GM20000 (cell line): Measurements from ENCODE around the gene CNPY2.
"Not testable (repeated sequence)": the region's sequence is repeated elsewhere in the genome, so short reads cannot be mapped to it uniquely, and the experiment has no call there.

Experiments
- DNase-seq: peaks from one replicate; pipeline ENCODE4 v3.0.0; 2012; ENCODE audit warnings: low spot score
- TF ChIP-seq, protein P1 (sequence below): IDR thresholded peaks from 2 replicates; pipeline ENCODE4 v1.5.1; 2012; ENCODE audit warnings: mild to moderate bottlenecking, control low read depth; ENCODE audit errors: extremely low read depth, missing control alignments

CNPY2 gene

DNA sequence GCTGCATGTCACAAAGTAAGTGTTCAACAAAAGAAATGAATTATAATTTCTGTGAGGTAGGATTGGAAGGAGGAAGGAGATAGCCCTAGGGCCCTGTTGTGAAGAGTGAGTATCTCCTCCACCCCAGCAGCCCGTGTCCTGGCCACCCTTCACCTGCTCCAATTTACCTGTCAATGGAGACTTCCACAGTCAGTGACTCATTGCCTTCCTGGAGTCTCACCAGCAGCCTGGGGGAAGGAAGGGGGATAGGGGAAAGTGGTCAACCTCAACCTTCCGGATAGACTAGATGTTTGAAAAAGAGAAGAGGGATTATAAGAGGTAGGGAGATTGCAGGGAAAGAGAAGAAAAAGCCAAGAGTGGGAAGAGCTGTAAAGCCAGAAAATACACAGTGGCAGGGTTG lies 34.9 kb upstream of the CNPY2 start:
- TF ChIP-seq, protein P1, sequence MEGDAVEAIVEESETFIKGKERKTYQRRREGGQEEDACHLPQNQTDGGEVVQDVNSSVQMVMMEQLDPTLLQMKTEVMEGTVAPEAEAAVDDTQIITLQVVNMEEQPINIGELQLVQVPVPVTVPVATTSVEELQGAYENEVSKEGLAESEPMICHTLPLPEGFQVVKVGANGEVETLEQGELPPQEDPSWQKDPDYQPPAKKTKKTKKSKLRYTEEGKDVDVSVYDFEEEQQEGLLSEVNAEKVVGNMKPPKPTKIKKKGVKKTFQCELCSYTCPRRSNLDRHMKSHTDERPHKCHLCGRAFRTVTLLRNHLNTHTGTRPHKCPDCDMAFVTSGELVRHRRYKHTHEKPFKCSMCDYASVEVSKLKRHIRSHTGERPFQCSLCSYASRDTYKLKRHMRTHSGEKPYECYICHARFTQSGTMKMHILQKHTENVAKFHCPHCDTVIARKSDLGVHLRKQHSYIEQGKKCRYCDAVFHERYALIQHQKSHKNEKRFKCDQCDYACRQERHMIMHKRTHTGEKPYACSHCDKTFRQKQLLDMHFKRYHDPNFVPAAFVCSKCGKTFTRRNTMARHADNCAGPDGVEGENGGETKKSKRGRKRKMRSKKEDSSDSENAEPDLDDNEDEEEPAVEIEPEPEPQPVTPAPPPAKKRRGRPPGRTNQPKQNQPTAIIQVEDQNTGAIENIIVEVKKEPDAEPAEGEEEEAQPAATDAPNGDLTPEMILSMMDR: no peak
- DNase-seq: no peak

DNA sequence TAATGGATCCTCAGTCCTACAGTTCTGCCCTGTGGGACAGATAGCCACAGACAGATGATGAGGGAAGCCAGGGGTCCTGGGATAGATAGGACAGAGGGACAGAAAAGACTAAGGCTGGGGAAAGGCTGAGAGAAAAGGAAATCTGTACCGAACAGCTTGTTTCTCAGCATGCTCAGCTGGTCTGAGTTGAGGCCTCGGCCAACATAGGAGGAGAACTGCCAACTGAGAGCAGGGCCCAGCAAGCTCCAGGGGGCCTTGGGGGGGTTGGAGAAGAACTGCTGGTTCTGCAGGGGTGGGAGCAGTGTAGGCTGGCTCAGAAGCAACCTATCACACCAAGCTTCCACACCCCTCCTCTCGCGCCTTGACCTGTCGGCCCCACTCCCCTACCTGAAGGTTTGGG lies 33.0 kb upstream of the CNPY2 start:
- DNase-seq: no peak
- TF ChIP-seq, protein P1: no peak

DNA sequence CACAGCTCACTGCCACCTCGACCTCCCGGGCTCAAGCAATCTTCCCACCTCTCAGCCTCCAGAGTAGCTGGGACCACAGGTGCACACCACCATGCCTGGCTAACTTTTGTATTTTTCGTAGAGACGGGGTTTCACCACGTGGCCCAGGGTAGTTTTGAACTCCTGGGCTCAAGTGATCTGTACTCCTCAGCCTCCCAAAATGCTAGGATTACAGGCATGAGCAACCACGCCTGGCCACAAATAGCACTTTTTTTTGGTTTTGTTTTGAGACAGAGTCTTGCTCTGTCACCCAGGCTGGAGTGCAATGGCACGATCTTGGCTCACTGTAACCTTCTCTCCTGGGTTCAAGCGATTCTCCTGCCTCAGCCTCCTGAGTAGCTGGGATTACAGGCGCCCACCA lies 31.5 kb upstream of the CNPY2 start:
- not testable (repeated sequence) for DNase-seq

GRCh38 chr12:56346675-56347074 lies 30.9 kb upstream of the CNPY2 start:
- TF ChIP-seq, protein P1: no peak
- no peak for DNase-seq

DNA sequence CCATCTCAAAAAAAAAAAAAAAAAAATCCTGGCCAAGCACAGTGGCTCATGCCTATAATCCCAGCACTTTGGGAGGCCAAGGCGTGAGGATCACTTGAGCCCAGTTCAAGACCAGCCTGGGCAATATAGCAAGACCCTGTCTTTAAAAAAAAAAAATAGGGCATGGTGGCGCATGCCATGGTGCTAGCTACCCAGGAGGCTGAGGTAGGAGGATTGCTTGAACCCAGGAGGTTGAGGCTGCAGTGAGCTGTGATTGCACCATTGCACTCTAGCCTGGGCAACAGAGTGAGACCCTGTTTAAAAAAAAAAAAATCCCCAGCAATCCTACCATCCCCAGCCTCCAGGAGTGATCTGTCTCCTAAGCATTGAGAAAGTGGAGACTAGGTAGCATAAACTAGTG lies 26.5 kb upstream of the CNPY2 start:
- not testable (repeated sequence) for DNase-seq

DNA sequence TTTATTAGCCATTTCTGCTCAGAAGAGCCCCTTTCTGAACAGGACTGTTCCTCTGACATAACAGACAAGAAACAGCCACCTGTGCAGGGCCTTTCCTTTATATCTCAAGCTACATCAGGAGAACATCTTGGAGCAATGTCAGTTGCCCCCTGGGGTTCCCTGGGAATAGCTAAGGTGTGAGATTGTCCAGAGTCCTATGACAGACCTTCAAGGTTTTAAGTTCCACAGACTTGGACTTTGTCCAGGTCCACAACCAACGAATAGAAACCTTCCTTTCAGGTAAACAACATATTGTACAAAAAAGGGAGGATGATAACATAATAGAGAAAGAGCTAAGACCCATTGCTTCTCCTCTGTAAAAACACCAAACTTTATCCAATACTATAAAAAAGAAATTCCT lies 25.8 kb upstream of the CNPY2 start:
- TF ChIP-seq, protein P1: no peak

GRCh38 chr12:56339158-56339422 lies 23.3 kb upstream of the CNPY2 start:
- TF ChIP-seq, protein P1: no peak
- no peak for DNase-seq

More for the DNA sequence above, 25.8 kb upstream of the CNPY2 start:
- no peak for DNase-seq

DNA sequence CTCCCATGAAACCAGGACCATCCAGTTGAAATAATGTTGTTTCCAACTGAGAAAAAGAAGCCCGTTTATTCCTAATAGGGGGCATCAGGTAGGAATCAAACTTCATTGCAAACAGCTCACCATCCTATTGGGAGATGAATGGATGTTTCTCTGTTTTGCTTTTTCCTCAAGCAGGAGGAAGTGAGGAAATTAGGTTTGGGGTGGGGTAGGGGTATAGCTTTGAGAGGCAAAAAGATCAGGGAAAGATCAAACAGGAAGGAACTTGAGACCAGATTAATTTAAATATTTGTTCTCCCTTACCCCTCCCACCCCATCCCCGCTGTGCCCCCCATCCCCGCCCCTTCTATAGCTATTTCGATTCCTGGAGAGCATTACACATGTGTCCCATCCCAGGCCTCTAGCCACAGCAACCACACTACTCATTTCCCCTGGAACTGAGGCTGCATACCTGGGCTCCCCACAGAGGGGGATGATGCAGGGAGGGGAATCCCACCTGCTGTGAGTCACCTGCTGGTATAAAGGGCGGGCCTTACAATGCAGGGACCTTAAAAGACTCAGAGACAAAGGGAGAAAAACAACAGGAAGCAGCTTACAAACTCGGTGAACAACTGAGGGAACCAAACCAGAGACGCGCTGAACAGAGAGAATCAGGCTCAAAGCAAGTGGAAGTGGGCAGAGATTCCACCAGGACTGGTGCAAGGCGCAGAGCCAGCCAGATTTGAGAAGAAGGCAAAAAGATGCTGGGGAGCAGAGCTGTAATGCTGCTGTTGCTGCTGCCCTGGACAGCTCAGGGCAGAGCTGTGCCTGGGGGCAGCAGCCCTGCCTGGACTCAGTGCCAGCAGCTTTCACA lies 22.7 kb upstream of the CNPY2 start, which contains the start of gene IL23A:
IL23A (plus strand) TSS at position 577 of the 850 bp plus-strand sequence; CDS start at position 738, 161 bp downstream.
- DNase-seq: peak; percentile 58

More for the DNA sequence above, 22.7 kb upstream of the CNPY2 start, which contains the start of gene IL23A:
- TF ChIP-seq, protein P1: no peak
